A673 (cell line): ENCODE measurements around the gene KRT1.

Experiments used
- CTCF ChIP-seq: fragments of 300-800, 200-600 bp; sonication (generic); conservative IDR thresholded peaks from 2 replicates; pipeline ENCODE4 v1.5.1; 2017; ENCODE audit warnings: low read depth, mild to moderate bottlenecking, antibody characterized with exemption, low read length, moderate library complexity, mixed read lengths
- EZH2 ChIP-seq: fragments of 200-600 bp; sonication (generic); IDR thresholded peaks from 2 replicates; pipeline ENCODE4 v1.6.1; 2017; ENCODE audit warnings: borderline replicate concordance, low read depth, mild to moderate bottlenecking, mixed read lengths, antibody characterized with exemption, low read length; ENCODE audit not compliant: poor library complexity, severe bottlenecking

DNA sequence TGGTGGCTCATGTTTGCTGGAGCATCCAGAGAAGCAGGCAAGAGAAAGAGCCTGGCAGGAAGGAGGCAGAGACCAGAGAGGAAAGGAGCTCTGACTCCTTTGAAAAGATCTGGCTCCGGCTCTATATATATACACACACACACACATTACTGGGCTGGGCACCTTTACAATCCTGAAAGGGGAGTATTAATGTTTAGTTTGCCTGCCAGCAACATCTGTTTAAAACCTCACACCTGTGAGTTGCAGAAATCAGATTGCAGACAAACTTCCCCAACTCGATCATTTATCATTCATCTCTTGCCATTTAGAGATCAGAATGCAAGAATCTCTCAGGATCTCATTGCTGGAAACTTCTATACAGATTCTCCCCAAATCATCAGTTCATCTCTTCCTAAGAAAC, 23.2 kb upstream of the KRT1 start, which contains the start of gene KRT77:
- TF ChIP-seq CTCF (no peak), EZH2 (no peak)
